Sigmoid colon (tissue), 4 donors: ENCODE measurements around the gene SLC8B1.

ENCODE experiments used
- EP300 ChIP-seq, 4 donors: sonication (generic); formaldehyde crosslinking; IDR thresholded peaks; one replicate each; pipeline ENCODE4 v1.6.1; 2017; ENCODE audit warnings: antibody characterized with exemption in 4 of 4
- POLR2A ChIP-seq, 2 donors: fragments of 450-650 bp; IDR thresholded peaks; one replicate each; pipeline ENCODE4 v1.6.1; 2016; ENCODE audit warnings: antibody characterized with exemption in 2 of 2, mild to moderate bottlenecking in 2 of 2, moderate library complexity in 2 of 2

DNA sequence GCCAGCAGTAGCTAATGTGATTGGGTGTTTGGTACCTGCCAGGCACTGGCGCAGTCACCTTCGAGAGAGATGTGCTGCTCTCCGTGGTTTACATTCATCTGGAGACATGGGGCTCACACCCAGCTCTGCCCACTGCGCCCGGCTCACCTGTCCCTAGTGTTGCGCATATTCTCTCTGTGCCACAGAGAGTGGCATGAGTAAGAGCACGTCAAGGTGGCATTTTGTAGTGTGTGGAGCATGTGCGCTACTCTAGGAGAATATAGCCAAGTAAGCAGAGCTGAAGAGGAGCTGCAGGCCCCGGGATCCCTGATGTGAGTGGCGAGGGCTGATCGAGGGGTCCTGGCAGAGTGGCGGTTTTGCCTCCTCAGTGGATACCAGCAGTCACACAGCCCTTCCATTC is 66.8 kb downstream of the SLC8B1 start:
- TF ChIP-seq POLR2A (IDR thresholded peaks at IDR 0.05) = no peak
- TF ChIP-seq EP300 (IDR thresholded peaks at IDR 0.05) = no peak
